ENCODE measurements around the gene XPNPEP2.

DNA sequence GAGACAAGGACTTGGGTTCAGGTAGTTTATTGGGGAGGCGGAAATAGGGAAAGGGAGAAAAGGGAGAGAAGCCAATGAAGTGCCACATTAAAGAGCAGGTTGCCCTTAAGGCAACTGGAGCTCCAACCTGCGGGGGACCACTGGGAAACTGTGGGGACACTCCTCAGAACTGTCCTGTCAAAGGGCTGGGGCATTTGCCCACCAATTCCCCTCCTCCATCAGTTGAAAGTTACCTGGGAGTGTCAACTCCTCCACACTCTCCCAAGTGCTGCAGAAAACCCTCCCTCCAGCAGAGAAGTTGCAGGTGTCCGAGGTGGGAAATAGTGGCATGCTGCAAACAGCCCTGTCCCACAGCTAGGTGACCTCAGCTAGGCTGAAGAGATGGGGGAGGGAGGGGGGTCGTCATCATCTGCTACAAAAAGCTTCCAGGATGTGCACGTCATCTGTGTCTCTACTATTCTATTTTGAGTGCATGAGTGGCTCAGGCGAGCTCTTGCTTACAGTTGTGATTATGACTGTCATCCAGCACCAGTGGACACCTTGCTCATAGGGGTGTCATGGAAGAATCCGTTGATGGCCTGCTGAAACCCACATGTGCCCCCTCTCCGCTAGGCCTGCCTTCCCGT lies 41.5 kb upstream of the XPNPEP2 start:
- TF ChIP-seq, protein P1, sequence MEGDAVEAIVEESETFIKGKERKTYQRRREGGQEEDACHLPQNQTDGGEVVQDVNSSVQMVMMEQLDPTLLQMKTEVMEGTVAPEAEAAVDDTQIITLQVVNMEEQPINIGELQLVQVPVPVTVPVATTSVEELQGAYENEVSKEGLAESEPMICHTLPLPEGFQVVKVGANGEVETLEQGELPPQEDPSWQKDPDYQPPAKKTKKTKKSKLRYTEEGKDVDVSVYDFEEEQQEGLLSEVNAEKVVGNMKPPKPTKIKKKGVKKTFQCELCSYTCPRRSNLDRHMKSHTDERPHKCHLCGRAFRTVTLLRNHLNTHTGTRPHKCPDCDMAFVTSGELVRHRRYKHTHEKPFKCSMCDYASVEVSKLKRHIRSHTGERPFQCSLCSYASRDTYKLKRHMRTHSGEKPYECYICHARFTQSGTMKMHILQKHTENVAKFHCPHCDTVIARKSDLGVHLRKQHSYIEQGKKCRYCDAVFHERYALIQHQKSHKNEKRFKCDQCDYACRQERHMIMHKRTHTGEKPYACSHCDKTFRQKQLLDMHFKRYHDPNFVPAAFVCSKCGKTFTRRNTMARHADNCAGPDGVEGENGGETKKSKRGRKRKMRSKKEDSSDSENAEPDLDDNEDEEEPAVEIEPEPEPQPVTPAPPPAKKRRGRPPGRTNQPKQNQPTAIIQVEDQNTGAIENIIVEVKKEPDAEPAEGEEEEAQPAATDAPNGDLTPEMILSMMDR (IDR thresholded peaks at IDR 0.05), result no peak
- TF ChIP-seq POLR2AphosphoS5 (IDR thresholded peaks at IDR 0.05), result no peak
